K562 (cell line): ENCODE results near the gene SSTR5. TPM values are rescaled to one million over a fixed set of nuclear protein-coding genes. Genes with fewer than 3 reads are reported as not detected.

Experiments used
- NELFE ChIP-seq: IDR thresholded peaks from 2 replicates; pipeline ENCODE4 v1.6.1; 2011; ENCODE audit warnings: mild to moderate bottlenecking; ENCODE audit not compliant: insufficient read depth, insufficient read length
- XRCC5 ChIP-seq: fragments of 200-400 bp; formaldehyde crosslinking; IDR thresholded peaks from 2 replicates; pipeline ENCODE4 v1.6.1; 2017; ENCODE audit warnings: low read depth, mild to moderate bottlenecking, low read length
- ZNF3 ChIP-seq: fragments of 250-450 bp; sonication (Bioruptor Pico); IDR thresholded peaks from 2 replicates; pipeline ENCODE4 v1.5.0; 2021; ENCODE audit warnings: mild to moderate bottlenecking, moderate library complexity
- polyA plus RNA-seq, 8 experiments: library from polyadenylated mRNA; depleted of rRNA in 4 of 8; stranded (reverse) in 5 of 8; unstranded in 3 of 8; fragments of >200 nt; fragmentation: Nextera tagmentation in 2 of 8; fragmentation: Illumina TruSeq in 1 of 8; extraction: Ambion mirVana in 2 of 8; extraction: Trizol in 1 of 8; gene quantifications; 2 replicates each; pipeline versions ENCODE4 v1.2.1 to v1.2.3, GENCODE V29; 2011 to 2014; ENCODE audit warnings: inconsistent platforms in 1 of 8, missing spikeins in 1 of 8
- total RNA-seq, 7 experiments: library from RNA; depleted of rRNA in 6 of 7; stranded (reverse); fragments of >200 nt in 6 of 7; fragmentation: Illumina TruSeq in 2 of 7; extraction: Trizol in 2 of 7; gene quantifications; 2 replicates each; pipeline versions ENCODE4 v1.2.1 to v1.2.3, GENCODE V29; 2011 to 2021; ENCODE audit warnings: low replicate concordance in 1 of 7
- TF ChIP-seq, protein P1 (sequence below): fragments of 250-450 bp; sonication (Bioruptor Pico); IDR thresholded peaks from 2 replicates; pipeline ENCODE4 v1.5.0; 2021; ENCODE audit warnings: mild to moderate bottlenecking, borderline replicate concordance
- TF ChIP-seq, protein P2 (sequence below), 2 experiments: IDR thresholded peaks; 2 replicates each; pipeline ENCODE4 v1.6.1; 2012; ENCODE audit warnings: improper control_type of control experiment in 2 of 2, low read depth in 2 of 2, low read length in 2 of 2, borderline replicate concordance in 1 of 2

The SSTR5 gene
- total and polyA plus RNA-seq, 9 of the 15 experiments (the other 6 are each of a cell fraction or from before 2014, with no cell fraction given) = not detected

DNA sequence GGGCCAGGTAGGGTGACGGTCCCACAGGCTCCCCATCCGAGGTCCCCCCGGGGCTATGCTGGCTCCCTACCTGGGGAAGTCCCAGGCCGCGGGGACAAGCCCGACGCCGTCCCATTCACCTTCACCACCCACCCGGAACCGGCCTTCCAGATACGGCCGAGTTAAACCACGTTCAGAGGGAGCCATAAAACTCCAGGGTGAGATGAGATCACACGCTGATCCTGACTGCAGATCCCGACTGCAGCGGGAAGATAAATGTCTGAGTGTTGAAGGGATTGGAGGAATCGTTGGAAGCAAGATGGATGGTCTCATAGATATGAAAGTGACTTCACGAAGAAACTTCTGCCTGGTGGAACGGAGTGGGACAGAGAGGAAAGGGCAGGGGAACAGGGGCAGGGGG is 37.1 kb downstream of the SSTR5 start (continued):
- TF ChIP-seq, protein P1, sequence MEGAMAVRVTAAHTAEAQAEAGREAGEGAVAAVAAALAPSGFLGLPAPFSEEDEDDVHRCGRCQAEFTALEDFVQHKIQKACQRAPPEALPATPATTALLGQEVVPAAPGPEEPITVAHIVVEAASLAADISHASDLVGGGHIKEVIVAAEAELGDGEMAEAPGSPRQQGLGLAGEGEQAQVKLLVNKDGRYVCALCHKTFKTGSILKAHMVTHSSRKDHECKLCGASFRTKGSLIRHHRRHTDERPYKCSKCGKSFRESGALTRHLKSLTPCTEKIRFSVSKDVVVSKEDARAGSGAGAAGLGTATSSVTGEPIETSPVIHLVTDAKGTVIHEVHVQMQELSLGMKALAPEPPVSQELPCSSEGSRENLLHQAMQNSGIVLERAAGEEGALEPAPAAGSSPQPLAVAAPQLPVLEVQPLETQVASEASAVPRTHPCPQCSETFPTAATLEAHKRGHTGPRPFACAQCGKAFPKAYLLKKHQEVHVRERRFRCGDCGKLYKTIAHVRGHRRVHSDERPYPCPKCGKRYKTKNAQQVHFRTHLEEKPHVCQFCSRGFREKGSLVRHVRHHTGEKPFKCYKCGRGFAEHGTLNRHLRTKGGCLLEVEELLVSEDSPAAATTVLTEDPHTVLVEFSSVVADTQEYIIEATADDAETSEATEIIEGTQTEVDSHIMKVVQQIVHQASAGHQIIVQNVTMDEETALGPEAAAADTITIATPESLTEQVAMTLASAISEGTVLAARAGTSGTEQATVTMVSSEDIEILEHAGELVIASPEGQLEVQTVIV (CRISPR knock-in tag) = no peak
- TF ChIP-seq XRCC5 (no peak), ZNF3 (CRISPR knock-in tag) (no peak), NELFE (no peak)
- TF ChIP-seq, protein P2, sequence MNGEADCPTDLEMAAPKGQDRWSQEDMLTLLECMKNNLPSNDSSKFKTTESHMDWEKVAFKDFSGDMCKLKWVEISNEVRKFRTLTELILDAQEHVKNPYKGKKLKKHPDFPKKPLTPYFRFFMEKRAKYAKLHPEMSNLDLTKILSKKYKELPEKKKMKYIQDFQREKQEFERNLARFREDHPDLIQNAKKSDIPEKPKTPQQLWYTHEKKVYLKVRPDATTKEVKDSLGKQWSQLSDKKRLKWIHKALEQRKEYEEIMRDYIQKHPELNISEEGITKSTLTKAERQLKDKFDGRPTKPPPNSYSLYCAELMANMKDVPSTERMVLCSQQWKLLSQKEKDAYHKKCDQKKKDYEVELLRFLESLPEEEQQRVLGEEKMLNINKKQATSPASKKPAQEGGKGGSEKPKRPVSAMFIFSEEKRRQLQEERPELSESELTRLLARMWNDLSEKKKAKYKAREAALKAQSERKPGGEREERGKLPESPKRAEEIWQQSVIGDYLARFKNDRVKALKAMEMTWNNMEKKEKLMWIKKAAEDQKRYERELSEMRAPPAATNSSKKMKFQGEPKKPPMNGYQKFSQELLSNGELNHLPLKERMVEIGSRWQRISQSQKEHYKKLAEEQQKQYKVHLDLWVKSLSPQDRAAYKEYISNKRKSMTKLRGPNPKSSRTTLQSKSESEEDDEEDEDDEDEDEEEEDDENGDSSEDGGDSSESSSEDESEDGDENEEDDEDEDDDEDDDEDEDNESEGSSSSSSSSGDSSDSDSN (IDR thresholded peaks at IDR 0.05; ENCODE audit: borderline replicate concordance in 1 of 2, low read depth in 2 of 2, low read length in 2 of 2) = no peak
- TF ChIP-seq, all 486 proteins: peak for 0
